Caco-2 (cell line): ENCODE results near the gene RACGAP1. TPM values are rescaled to one million over a fixed set of nuclear protein-coding genes. Genes with fewer than 3 reads are reported as not detected.

Source experiments
- BruUV-seq: library from RNA; stranded (reverse); fragments of 400-500 nt; replicated peaks from 2 replicates; lab custom pipeline; 2021; lab: Mats Ljungman, UMichigan
- CTCF ChIA-PET: fragments of 300-600 bp; sonication (Branson Sonifier 250); formaldehyde crosslinking; loops from one replicate; lab custom pipeline; 2022; ENCODE audit warnings: antibody characterized with exemption; lab: Charles Lee
- POLR2A ChIA-PET: fragments of 300-600 bp; sonication (Branson Sonifier 250); formaldehyde crosslinking; loops from one replicate; lab custom pipeline; 2022; ENCODE audit warnings: antibody characterized with exemption; lab: Charles Lee
- DNase-seq, 2 experiments: peaks; one replicate each; pipeline versions ENCODE4 v3.0.0 to v3.0.0-alpha.2; 2020 to 2022
- H3K27me3 ChIP-seq: replicated peaks from 2 replicates; pipeline ENCODE4 v1.6.0; 2011; ENCODE audit warnings: low read length; ENCODE audit not compliant: control insufficient read depth, insufficient read depth
- H3K36me3 ChIP-seq: 2 replicates; pipeline ENCODE4 v1.5.1; 2011; ENCODE audit warnings: low read length; ENCODE audit not compliant: control insufficient read depth, insufficient read depth
- H3K4me1 ChIP-seq: fragments of 250-450 bp; sonication (Bioruptor Pico); 2 replicates; pipeline ENCODE4 v1.5.1; 2020; ENCODE audit warnings: mild to moderate bottlenecking
- H3K4me3 ChIP-seq: 2 replicates; pipeline ENCODE4 v1.5.1; 2011; ENCODE audit warnings: low read depth, mild to moderate bottlenecking, control low read depth, low read length
- H3K9me3 ChIP-seq: fragments of 250-450 bp; sonication (Bioruptor Pico); 2 replicates; pipeline ENCODE4 v1.5.1; 2020; ENCODE audit warnings: mild to moderate bottlenecking, moderate library complexity
- H3K27ac Mint-ChIP-seq: one replicate; pipeline ENCODE4 v1.8.0; 2022; ENCODE audit warnings: mixed read lengths; ENCODE audit not compliant: unreplicated experiment
- H3K27me3 Mint-ChIP-seq: one replicate; pipeline ENCODE4 v1.8.0; 2022; ENCODE audit warnings: mixed read lengths; ENCODE audit not compliant: insufficient read depth, unreplicated experiment
- H3K36me3 Mint-ChIP-seq: one replicate; pipeline ENCODE4 v1.8.0; 2022; ENCODE audit warnings: mild to moderate bottlenecking, mixed read lengths; ENCODE audit not compliant: insufficient read depth, unreplicated experiment
- H3K4me1 Mint-ChIP-seq: one replicate; pipeline ENCODE4 v1.8.0; 2022; ENCODE audit warnings: low read depth, mixed read lengths; ENCODE audit not compliant: unreplicated experiment
- H3K4me3 Mint-ChIP-seq: one replicate; pipeline ENCODE4 v1.8.0; 2022; ENCODE audit warnings: mild to moderate bottlenecking, moderate library complexity, mixed read lengths; ENCODE audit not compliant: unreplicated experiment
- H3K9me3 Mint-ChIP-seq: one replicate; pipeline ENCODE4 v1.8.0; 2022; ENCODE audit warnings: mixed read lengths; ENCODE audit not compliant: unreplicated experiment
- intact Hi-C: fragments of 100-400 bp; cut with micrococcal nuclease; formaldehyde crosslinking; loops from one replicate; pipeline ENCODE4 v1.10.0; 2022; ENCODE audit not compliant: unreplicated experiment
- total RNA-seq: library from RNA; stranded (reverse); gene quantifications from 2 replicates; pipeline ENCODE4 v1.2.3, GENCODE V29; 2022
- TF ChIP-seq, protein P1 (sequence below), 2 experiments: fragments of 200-600 bp in 1 of 2; IDR thresholded peaks; 1 replicate in 1 of 2; 2 replicates in 1 of 2; pipeline versions ENCODE4 v1.5.1 to v1.8.0; 2011 to 2022; ENCODE audit warnings: antibody characterized with exemption in 1 of 2, control low read depth in 1 of 2, inconsistent platforms in 1 of 2, low read depth in 1 of 2, low read length in 1 of 2, mild to moderate bottlenecking in 1 of 2, moderate library complexity in 1 of 2; ENCODE audit not compliant: insufficient read depth in 1 of 2, severe bottlenecking in 1 of 2, unreplicated experiment in 1 of 2

Gene RACGAP1
- total RNA-seq, 1 experiment from 2014 or later = 131 TPM

DNA sequence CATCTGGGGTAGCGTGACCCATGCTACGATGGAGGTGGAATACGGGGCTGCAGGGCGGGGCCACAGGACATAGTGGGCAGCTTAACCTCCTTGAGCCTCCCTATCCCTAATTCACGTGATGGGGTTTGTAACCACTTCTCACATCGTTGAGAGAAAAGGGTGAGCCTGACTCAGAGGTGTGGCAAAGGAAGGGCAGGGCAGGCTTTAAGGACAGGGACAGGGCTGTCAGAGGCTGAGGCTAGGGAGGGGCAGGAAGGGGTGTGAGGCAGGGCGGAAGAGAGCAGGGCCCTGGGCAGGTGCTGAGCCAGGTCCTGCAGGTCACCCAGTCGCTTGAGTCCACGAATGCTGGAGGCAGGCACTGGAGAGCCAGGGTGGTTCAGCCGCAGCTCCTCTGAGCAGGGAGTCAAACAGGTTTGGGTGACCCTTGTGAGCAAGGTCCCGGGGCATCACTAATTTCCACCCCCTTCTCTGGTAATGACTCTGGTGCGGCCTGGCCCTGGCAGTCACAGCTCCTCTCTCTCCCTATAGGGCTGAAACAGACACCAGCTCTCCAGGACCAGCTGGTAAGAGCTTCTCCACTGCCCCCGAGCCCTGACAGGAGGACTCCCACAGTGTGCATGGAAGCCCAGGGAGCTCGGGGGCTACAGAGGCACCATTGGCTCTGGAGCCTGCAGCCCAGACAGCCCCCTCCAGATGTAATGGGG is 82.2 kb downstream of the RACGAP1 start:
- Mint-ChIP-seq H3K36me3 (peaks cover 10% of the 10 kb centered on the region), H3K4me1 (peaks cover 12% of the 10 kb centered on the region), H3K27ac (no peak overlapping the region), H3K27me3 (no peaks in the 10 kb centered on the region), H3K9me3 (no peaks in the 10 kb centered on the region), H3K4me3 (no peak overlapping the region)
- ChIA-PET POLR2A (no interaction called here), CTCF (interaction anchor here (0.6 to 0.9 kb wide), 2 partner anchors 113 to 202 kb away, joined by 3 to 5 read pairs; partner anchors contain the start of gene TMBIM6)
- intact Hi-C loops = no loop called here
- BruUV-seq = no TSS peak
- no peak for DNase-seq
- TF ChIP-seq, protein P1, sequence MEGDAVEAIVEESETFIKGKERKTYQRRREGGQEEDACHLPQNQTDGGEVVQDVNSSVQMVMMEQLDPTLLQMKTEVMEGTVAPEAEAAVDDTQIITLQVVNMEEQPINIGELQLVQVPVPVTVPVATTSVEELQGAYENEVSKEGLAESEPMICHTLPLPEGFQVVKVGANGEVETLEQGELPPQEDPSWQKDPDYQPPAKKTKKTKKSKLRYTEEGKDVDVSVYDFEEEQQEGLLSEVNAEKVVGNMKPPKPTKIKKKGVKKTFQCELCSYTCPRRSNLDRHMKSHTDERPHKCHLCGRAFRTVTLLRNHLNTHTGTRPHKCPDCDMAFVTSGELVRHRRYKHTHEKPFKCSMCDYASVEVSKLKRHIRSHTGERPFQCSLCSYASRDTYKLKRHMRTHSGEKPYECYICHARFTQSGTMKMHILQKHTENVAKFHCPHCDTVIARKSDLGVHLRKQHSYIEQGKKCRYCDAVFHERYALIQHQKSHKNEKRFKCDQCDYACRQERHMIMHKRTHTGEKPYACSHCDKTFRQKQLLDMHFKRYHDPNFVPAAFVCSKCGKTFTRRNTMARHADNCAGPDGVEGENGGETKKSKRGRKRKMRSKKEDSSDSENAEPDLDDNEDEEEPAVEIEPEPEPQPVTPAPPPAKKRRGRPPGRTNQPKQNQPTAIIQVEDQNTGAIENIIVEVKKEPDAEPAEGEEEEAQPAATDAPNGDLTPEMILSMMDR (IDR thresholded peaks at IDR 0.05; ENCODE audit: insufficient read depth in 1 of 2, low read depth in 1 of 2, low read length in 1 of 2, severe bottlenecking in 1 of 2, unreplicated experiment in 1 of 2) = no peak
- Histone ChIP-seq H3K36me3 (no peaks in the 10 kb centered on the region), H3K9me3 (no peaks in the 10 kb centered on the region), H3K4me3 (no peak overlapping the region), H3K27me3 (no peaks in the 10 kb centered on the region), H3K4me1 (peaks cover 5% of the 10 kb centered on the region)

DNA sequence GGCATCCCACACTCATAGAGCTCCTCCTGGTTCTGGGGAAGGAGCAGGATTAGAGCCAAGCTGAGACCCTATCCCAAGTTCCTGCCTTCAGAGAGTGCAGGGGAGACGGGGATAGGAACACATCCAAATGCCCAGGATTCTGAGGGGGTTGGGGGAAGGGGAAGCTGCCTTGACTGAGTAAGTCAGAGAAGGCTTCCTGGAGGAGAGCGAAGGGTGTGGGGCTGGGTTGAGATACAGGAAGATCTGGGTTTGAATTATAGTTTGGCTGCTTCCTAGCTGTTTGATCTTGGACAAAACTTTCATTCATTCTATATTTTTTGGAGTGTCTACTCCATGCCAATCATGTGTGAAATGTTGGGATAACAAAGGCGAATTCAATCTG is 82.8 kb downstream of the RACGAP1 start:
- no peaks in the 10 kb centered on the region for H3K9me3 Mint-ChIP-seq
- POLR2A ChIA-PET = interaction anchor here (0.5 kb wide), 1 partner anchor 121 kb away, joined by 7 read pairs; no protein-coding TSS in a partner anchor
- no peak for DNase-seq
- CTCF ChIA-PET = interaction anchor here (0.5 to 0.9 kb wide), 2 partner anchors 114 to 1385 kb away, joined by 3 read pairs; no protein-coding TSS in a partner anchor
- H3K4me3 Mint-ChIP-seq = no peak overlapping the region
- peaks cover 5% of the 10 kb centered on the region for H3K4me1 ChIP-seq
- peaks cover 10% of the 10 kb centered on the region for H3K36me3 Mint-ChIP-seq
- H3K36me3 ChIP-seq = no peaks in the 10 kb centered on the region
- TF ChIP-seq, protein P1 (IDR thresholded peaks at IDR 0.05; ENCODE audit: insufficient read depth in 1 of 2, low read depth in 1 of 2, low read length in 1 of 2, severe bottlenecking in 1 of 2, unreplicated experiment in 1 of 2) = no peak
- no peaks in the 10 kb centered on the region for H3K27me3 Mint-ChIP-seq
- no peak overlapping the region for H3K27ac Mint-ChIP-seq
- intact Hi-C loops = no loop called here
- no TSS peak for BruUV-seq
- H3K27me3 ChIP-seq = no peaks in the 10 kb centered on the region
- H3K4me3 ChIP-seq = no peak overlapping the region
- H3K4me1 Mint-ChIP-seq = peaks cover 12% of the 10 kb centered on the region
- H3K9me3 ChIP-seq = no peaks in the 10 kb centered on the region

DNA sequence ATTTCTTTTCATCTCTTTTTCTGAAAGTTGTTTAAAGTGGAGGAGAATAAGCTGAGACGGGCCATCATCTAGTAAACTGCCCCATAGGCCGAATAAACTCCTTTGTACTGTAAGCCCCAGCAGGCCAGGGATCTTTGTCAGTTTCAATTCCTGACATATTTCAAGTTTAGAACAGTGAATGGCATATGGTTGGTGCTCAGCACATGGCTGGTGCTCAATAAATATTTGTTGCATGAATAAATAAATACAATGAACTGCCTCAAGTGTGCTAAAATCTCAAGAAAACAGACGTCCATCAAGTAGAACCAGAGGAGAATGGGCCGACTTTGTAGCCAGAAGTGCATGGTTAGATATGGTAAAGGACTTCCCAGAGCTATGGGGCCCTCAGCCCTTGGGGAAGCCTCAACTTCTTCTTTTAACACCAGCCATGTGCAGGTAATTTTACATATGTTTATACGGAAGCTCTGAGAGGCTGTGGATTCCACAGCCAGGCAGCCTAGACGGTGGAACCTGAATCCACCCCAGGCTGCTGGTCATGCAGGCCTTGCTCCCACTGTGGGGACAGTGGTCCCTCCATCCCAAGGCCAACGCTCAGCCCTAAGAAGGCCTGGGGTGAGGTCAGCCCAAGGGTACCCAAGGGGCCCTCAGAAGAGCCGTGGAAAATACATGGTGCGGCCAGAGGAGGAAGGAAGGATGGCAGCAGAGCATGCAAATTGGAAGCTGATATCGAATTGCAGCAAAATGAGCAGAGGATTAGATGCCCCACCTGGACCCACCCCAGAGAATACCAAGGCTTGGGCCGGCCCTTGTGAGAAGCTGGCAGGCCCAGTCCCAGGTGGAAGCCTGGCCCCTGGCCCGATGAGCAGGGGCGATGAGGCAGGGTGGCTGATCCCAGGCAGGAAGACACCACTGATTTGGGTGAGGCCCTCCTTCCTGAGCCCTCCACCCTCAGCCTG is 83.5 kb downstream of the RACGAP1 start:
- H3K4me3 Mint-ChIP-seq = no peak overlapping the region
- POLR2A ChIA-PET = interaction anchor here (0.5 kb wide), 1 partner anchor 121 kb away, joined by 7 read pairs; no protein-coding TSS in a partner anchor
- H3K36me3 ChIP-seq = no peaks in the 10 kb centered on the region
- CTCF ChIA-PET = interaction anchor here (0.5 to 0.9 kb wide), 2 partner anchors 114 to 1385 kb away, joined by 3 read pairs; no protein-coding TSS in a partner anchor
- TF ChIP-seq, protein P1 (IDR thresholded peaks at IDR 0.05; ENCODE audit: insufficient read depth in 1 of 2, low read depth in 1 of 2, low read length in 1 of 2, severe bottlenecking in 1 of 2, unreplicated experiment in 1 of 2) = no peak
- H3K4me1 ChIP-seq = peaks cover 5% of the 10 kb centered on the region
- H3K27me3 Mint-ChIP-seq = no peaks in the 10 kb centered on the region
- no peak overlapping the region for H3K27ac Mint-ChIP-seq
- H3K27me3 ChIP-seq = no peaks in the 10 kb centered on the region
- peaks cover 10% of the 10 kb centered on the region for H3K36me3 Mint-ChIP-seq
- intact Hi-C loops = no loop called here
- no peaks in the 10 kb centered on the region for H3K9me3 Mint-ChIP-seq
- no peak for DNase-seq
- H3K4me3 ChIP-seq = no peak overlapping the region
- BruUV-seq = no TSS peak
- H3K9me3 ChIP-seq = no peaks in the 10 kb centered on the region
- H3K4me1 Mint-ChIP-seq = peaks cover 12% of the 10 kb centered on the region
